Measurements from ENCODE around the gene CFAP61. TPM values are rescaled to one million over a fixed set of nuclear protein-coding genes. Genes with fewer than 3 reads are reported as not detected.
"Not testable (repeated sequence)": the region's sequence is repeated elsewhere in the genome, so short reads cannot be mapped to it uniquely, and the experiment has no call there.

Gene CFAP61
- polyA plus RNA-seq, 3 donors: 2.5 to 6.5 (median 2.8) TPM

DNA sequence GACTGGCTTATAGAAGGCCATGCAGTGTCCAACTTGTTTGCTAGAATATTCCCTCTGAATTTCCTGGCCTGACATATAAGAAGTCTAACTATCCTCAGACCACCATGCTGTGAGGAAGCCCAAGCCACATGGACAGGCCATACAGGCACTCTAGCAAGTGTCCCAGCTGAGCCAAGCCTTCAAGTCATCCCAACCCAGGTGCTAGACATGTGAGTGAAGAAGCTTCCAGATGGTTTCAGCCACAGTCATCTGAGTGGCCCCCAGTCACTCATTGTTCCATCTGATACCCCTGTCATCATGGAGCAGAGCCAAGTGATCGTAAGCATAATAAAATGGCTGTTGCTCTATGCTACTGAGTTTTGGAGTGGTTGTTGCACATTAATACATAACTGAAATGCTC, 269.6 kb downstream of the CFAP61 start:
- DNase-seq: no peak

- DNase-seq: no peak
Measured at GRCh38 chr20:20322912-20323311, 270.6 kb downstream of the CFAP61 start.

GRCh38 chr20:20327746-20328145, 275.4 kb downstream of the CFAP61 start:
- no peak for DNase-seq

DNA sequence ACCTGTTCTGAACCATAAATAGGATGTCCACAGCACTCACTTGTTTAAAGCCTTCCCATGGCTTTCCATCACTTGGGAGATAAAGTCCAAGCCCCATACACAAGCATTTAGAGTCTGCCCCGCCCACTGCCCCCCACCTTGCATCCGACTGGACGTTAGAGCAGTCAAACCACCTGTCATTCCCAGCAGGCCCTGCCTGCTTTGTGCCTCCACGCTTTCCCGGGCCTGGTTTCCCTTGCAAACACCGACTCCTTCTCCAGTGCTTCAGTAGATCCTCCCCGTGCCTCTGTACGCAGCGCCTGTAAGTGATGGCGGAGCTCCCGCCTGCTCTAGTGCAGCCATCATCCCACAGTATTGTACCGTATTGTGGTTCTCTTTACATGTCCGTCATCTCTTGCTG, 277.2 kb downstream of the CFAP61 start:
- DNase-seq: no peak

GRCh38 chr20:20331156-20331555, 278.8 kb downstream of the CFAP61 start:
- no peak for DNase-seq

- no peak for DNase-seq
Measured at GRCh38 chr20:20331817-20332216, 279.5 kb downstream of the CFAP61 start.

- no peak for DNase-seq
Measured at GRCh38 chr20:20333866-20334265, 281.5 kb downstream of the CFAP61 start.

DNA sequence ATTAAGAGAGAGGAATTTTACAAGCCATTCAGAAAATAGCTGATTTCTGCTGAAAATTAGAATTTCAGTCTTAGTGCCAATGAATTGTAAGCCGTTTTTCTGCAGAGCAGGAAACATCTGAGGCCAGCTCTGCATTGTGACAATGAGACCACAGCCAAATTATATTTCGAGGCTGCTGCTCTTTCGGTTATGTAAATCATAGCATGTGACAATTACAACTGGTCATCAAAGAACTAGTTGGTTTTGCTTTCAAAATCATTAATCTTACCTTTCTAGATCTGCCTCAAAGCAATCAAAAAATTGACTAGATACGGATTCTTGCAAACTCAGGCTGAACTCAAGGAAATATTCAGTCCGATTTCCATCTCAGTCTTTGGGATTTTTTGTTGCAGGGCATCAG, 282.2 kb downstream of the CFAP61 start:
- no peak for DNase-seq

GRCh38 chr20:20338133-20338730, 285.9 kb downstream of the CFAP61 start:
- DNase-seq: no peak

DNA sequence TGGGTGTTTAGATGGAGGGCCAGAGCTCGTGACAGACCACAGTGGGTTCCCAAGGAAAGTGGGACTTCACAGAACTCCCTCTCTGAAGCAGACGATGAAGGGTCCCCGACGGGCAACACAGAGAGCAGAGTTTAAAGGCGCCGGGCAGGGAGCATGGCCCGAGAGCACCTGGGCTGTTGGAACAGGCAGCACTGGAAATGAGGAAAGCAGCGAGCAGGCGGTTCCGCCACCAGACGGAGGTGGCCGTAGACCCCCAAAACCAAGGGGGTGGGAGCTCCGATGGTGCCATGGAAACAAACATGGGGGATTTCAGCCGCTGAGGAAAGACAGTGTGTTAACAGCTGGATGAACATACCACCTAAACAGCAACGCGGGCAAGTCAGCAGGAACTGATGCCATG, 288.1 kb downstream of the CFAP61 start:
- no peak for DNase-seq

DNA sequence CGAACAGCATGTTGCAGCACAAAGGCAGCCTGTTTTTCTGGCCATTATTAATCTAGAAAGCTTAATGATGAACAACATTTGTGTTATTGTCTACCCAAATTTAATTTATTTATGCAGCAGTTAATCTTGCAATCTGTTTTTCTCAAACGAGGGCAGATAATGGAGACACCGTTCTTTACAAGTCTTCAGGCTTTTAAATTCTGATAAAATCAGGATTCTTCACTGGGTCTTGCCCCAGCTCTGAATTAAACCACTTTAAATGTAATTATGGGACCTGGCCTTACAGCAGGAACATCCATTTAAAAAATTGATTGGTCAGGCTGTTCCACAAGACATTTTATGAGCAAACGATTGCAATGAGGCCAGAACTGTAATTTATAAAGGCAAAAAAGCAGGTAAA, 289.0 kb downstream of the CFAP61 start:
- DNase-seq: no peak

- DNase-seq: no peak
Measured at GRCh38 chr20:20342066-20342465, 289.7 kb downstream of the CFAP61 start.

DNA sequence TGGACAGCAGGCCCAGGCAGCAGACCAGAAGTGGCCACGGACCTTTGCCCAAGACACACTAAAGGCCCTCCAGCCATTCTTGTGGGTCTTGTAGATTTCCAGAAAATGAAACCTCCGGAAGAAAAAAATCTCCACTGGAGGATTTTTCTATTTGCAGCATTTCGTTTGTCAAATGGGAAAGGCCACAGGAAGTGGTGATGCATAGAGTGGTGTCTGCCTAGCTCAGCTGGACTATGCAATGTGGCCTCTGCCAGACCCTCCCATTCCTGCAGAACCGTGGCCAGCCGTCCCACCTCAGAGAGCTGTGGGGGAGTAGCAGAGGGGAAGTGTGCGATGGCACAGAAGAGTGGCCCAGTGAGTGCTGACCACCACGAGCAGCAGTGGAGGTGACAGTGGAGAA, 291.6 kb downstream of the CFAP61 start:
- no peak for DNase-seq

- no peak for DNase-seq
Measured at GRCh38 chr20:20344476-20344875, 292.1 kb downstream of the CFAP61 start.

DNA sequence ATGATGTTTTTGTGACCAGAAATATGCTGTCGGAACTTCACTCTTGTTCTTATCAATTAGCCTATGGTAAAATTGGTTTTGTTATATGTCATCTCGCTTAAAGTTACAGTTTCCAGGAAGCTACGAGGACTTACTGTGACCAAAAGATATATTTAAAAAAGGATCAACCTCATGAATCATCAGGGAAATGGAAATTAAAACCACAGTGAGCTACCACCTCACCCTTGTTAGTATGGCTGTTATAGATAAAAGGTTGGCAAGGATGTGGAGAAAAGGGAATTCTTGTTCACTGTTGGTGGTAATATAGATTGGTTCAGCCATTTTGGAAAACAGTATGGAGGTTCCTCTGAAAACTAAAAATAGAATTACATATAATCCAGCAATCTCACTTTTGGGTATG, 301.2 kb downstream of the CFAP61 start:
- DNase-seq: no peak

DNA sequence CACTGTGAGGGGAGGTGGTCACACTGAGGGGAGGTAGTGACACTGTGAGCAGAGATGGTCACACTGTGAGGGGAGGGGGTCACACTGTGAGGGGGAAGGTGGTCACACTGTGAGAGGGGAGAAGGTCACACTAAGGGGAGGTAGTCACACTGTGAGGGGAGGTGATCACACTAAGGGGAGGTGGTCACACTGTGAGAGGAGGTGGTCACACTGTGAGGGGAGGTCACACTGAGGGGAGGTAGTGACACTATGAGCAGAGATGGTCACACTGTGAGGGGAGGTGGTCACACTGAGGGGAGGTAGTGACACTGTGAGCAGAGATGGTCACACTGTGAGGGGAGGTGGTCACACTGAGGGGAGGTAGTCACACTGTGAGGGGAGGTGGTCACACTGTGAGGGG, 303.2 kb downstream of the CFAP61 start:
- not testable (repeated sequence) for DNase-seq

GRCh38 chr20:20358801-20359200, 306.5 kb downstream of the CFAP61 start:
- DNase-seq: no peak

- no peak for DNase-seq
Measured at GRCh38 chr20:20359628-20360027, 307.3 kb downstream of the CFAP61 start.

GRCh38 chr20:20360464-20360863, 308.1 kb downstream of the CFAP61 start:
- peak; percentile 58 for DNase-seq

GRCh38 chr20:20362774-20363433, 310.6 kb downstream of the CFAP61 start:
- DNase-seq: no peak

- no peak for DNase-seq
Measured at GRCh38 chr20:20363434-20363798, 311.1 kb downstream of the CFAP61 start.

GRCh38 chr20:20363799-20364592, 311.7 kb downstream of the CFAP61 start:
- no peak for DNase-seq

Measured in renal pelvis (tissue), 4 donors.